KOPT-K1 (cell line): Measurements from ENCODE around the gene ETS2.

ENCODE experiments used
- H3K27ac ChIP-seq: fragments of 200-600 bp; sonication (generic); 2 replicates; pipeline ENCODE4 v1.5.1; 2016; ENCODE audit warnings: antibody characterized with exemption, mild to moderate bottlenecking, low read depth, low read length; ENCODE audit not compliant: poor library complexity, severe bottlenecking
- H3K36me3 ChIP-seq: fragments of 200-600 bp; sonication (generic); 2 replicates; pipeline ENCODE4 v1.5.1; 2017; ENCODE audit warnings: antibody characterized with exemption, mild to moderate bottlenecking, low read length, moderate library complexity; ENCODE audit not compliant: insufficient read depth
- H3K9me3 ChIP-seq: fragments of 200-600 bp; sonication (generic); 2 replicates; pipeline ENCODE4 v1.5.1; 2017; ENCODE audit warnings: antibody characterized with exemption, low read length, mild to moderate bottlenecking; ENCODE audit not compliant: insufficient read depth, poor library complexity, severe bottlenecking

Gene ETS2

DNA sequence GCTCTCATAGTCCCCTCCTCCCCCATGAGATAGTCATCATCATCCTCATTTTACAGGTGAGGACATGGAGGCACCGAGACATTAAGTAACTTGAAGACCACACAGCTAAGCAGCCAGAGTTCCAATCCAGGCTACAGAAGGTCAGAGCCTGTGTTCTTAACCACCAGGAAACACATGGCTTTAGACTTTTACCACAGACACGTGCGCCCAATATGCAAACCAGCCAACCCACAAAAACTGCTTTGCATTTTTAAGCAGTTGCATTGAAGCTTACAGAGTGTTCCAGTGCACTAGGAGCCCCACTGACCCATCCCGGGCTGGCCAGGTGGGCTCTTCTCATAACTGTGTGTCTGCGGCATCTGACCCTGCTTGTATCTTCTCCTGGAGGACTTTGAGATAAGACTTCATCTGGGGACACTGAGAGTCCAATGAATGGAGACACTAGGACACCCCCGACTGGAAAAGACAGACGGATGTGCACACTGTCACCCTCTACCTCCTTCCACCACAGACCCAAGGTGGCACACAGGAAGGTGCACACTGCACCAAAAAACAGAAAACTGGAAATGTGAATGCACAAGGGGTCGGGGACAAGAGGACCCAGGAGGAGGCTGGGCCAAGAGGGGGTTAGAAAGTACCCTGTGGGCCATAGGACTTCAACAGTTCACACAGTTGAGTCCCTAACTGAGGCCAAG, 56.4 kb downstream of the ETS2 start:
- no peaks in the 10 kb centered on the region for H3K36me3 ChIP-seq
- H3K27ac ChIP-seq, result peak overlapping the region; percentile 77
- no peaks in the 10 kb centered on the region for H3K9me3 ChIP-seq

- peak overlapping the region; percentile 77 for H3K27ac ChIP-seq
- no peaks in the 10 kb centered on the region for H3K36me3 ChIP-seq
- H3K9me3 ChIP-seq, result no peaks in the 10 kb centered on the region
These were observed 57.6 kb downstream of the ETS2 start for GRCh38 chr21:38863291-38863690.

DNA sequence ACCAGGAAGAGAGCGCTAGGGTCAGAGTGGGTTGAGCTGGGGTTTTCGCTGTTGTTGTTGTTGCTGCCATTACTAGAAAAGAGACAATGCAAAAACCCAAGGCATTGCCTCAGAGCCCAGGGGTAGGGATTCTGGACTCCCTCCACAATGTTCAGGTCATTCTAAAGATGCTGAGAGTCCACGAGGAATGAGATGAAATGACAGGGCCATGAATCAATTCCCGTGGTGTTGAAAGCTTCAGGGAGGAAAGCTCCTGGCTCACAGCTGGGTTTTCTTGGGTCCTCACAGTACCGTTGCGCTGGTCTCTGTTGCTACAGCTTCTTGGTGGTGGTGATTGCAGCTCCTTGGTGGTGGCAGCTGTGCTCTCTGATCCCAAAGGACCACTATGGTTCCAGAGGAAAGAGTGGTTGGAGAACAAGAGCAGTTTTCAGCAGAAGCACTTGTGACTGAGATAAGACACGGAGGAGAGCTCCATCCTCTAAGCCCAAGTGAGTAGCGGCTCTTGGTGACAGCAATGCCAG, 58.2 kb downstream of the ETS2 start:
- H3K36me3 ChIP-seq, result no peaks in the 10 kb centered on the region
- H3K9me3 ChIP-seq, result no peaks in the 10 kb centered on the region
- H3K27ac ChIP-seq, result peak overlapping the region; percentile 77

- Histone ChIP-seq H3K27ac (no peak overlapping the region), H3K36me3 (no peaks in the 10 kb centered on the region), H3K9me3 (no peaks in the 10 kb centered on the region)
These were observed 59.2 kb downstream of the ETS2 start for GRCh38 chr21:38864964-38865363.

GRCh38 chr21:38869196-38869595, 63.5 kb downstream of the ETS2 start:
- H3K27ac ChIP-seq, result peak overlapping the region; percentile 50
- peaks cover 12% of the 10 kb centered on the region for H3K9me3 ChIP-seq
- no peaks in the 10 kb centered on the region for H3K36me3 ChIP-seq

- Histone ChIP-seq H3K27ac (peak overlapping the region; percentile 50), H3K36me3 (no peaks in the 10 kb centered on the region), H3K9me3 (peaks cover 12% of the 10 kb centered on the region)
These were observed 64.2 kb downstream of the ETS2 start for GRCh38 chr21:38869946-38870345.
